T-helper 22 cell (primary cell): ENCODE measurements around the gene ITGAL.
"Not testable (repeated sequence)": the region's sequence is repeated elsewhere in the genome, so short reads cannot be mapped to it uniquely, and the experiment has no call there.

Experiments used
- DNase-seq: peaks from one replicate; pipeline ENCODE4 v3.0.0-alpha.2; 2020; ENCODE audit warnings: low read depth

ITGAL gene

GRCh38 chr16:30526137-30526822, 53.7 kb downstream of the ITGAL start, which contains the start of gene ZNF768:
ZNF768 (minus strand) TSS chr16:30526566; CDS start chr16:30526413, 153 bp downstream.
- no peak for DNase-seq

- peak; percentile 90 for DNase-seq
These were observed 54.5 kb downstream of the ITGAL start for GRCh38 chr16:30526823-30527634.

GRCh38 chr16:30527635-30528178, 55.2 kb downstream of the ITGAL start:
- DNase-seq = no peak

GRCh38 chr16:30528799-30529457, 56.4 kb downstream of the ITGAL start:
- DNase-seq = no peak

- DNase-seq = no peak
These were observed 57.9 kb downstream of the ITGAL start for GRCh38 chr16:30530163-30531037.

GRCh38 chr16:30532285-30533145, 60.0 kb downstream of the ITGAL start:
- DNase-seq = no peak

- no peak for DNase-seq
These were observed 60.6 kb downstream of the ITGAL start for GRCh38 chr16:30533146-30533522.

GRCh38 chr16:30533748-30534367, 61.3 kb downstream of the ITGAL start:
- no peak for DNase-seq

GRCh38 chr16:30534368-30535105, 62.0 kb downstream of the ITGAL start, which contains the start of gene ZNF747:
ZNF747 (minus strand) TSS chr16:30534858; CDS start chr16:30534679, 179 bp downstream.
- DNase-seq = peak; percentile 86

GRCh38 chr16:30535106-30535776, 62.7 kb downstream of the ITGAL start:
- DNase-seq = no peak

GRCh38 chr16:30535777-30536190, 63.2 kb downstream of the ITGAL start:
- DNase-seq = peak; percentile 39

- not testable (repeated sequence) for DNase-seq
These were observed 64.0 kb downstream of the ITGAL start for GRCh38 chr16:30536391-30537024.

- no peak for DNase-seq
These were observed 66.7 kb downstream of the ITGAL start for GRCh38 chr16:30539000-30539964.

- DNase-seq = not testable (repeated sequence)
These were observed 67.5 kb downstream of the ITGAL start for GRCh38 chr16:30539986-30540526.

GRCh38 chr16:30540916-30541464, 68.4 kb downstream of the ITGAL start:
- not testable (repeated sequence) for DNase-seq
